ENCODE measurements around the gene MCM7.
A peak's percentile ranks its signal among the peaks of the same experiment; 100 is the strongest.

MCM7 gene

DNA sequence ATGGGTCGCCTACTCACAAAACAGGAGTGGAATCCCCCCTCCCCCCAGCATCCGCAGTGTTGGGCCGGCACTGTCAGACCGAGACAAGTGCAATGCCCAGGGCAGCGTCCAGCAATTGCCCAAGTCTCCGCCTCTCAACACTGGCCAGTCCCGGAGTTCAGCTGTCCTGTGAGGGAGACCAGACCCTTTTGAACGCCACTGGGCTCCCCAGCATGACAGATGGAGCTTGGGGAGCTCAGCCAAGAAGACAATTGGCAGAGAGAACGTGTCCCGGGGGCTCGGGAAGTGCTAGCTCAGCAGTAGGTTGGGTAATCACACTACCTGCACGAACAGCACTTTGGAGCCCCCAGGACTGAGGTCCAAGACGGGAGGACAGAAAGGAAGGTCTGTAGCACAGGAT lies 7.7 kb downstream of the MCM7 start:
- no peak for DNase-seq

- DNase-seq: no peak
Measured at GRCh38 chr7:100093054-100093453, 8.1 kb downstream of the MCM7 start.

- DNase-seq: no peak
Measured at GRCh38 chr7:100091411-100092181, 9.6 kb downstream of the MCM7 start.

DNA sequence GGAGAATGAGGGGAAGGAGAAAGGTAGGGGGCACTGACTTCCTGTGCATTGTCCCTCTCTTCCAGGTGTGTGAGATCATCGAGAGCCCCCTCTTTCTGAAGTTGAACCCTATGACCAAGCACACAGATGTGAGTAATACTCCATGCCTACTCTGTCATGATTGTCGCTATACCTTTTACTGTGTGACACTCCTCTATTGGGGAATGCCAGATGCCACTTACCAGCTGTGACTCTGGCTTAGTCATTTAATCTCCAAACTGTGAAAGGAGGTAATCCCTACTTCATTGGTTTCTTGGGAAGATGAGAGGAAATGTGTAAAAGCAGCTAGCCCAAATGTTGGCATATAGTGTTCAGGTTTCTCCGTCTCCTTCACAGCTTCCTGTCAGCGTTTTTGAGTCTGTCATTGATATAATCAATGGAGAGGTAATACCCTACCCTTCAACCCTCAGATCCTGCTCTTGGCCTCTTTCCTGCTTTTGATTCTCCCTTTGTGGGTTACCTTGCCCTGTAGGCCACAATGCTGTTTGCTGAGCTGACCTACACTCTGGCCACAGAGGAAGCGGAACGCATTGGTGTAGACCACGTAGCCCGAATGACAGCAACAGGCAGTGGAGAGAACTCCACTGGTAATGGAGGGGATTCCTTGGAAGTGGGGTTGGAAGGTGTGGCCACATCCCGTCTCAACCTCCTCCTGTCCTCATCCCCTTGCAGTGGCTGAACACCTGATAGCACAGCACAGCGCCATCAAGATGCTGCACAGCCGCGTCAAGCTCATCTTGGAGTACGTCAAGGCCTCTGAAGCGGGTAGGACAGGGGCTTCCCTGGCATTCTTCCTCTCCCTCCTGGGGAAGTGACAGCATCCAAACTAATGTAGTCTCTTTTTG lies 10.4 kb downstream of the MCM7 start:
- no peak for DNase-seq

DNA sequence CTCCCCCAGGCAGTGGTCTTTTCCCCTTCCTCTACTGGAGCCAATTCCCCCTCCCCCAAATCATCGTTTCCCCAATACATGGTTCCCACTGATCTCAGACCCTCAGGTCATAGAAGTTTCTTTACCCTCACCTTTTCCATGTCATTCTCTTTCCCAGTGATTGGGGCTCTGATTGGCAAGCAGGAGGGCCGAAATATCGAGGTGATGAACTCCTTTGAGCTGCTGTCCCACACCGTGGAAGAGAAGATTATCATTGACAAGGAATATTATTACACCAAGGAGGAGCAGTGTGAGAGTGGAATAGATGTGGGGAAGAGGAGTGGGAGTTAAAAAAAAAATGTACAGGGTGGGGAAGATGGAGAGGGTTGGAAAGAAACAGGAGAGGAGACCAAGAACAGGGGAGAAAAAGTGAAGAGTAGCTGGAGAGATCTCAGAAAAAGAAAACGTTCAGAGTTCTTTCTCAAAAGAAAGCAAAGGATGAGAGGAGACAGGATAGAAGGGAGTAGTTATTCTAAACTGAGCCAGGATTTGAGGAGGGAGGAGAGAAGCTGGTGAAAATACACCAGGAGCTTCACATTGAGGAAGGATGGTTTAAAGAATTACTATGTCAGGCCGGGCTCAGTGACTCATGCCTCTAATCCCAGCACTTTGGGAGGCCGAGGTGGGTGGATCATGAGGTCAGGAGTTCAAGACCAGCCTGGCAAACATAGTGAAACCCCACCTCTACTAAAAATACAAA lies 11.6 kb downstream of the MCM7 start:
- no peak for DNase-seq

GRCh38 chr7:100088621-100089457 lies 12.4 kb downstream of the MCM7 start, which contains the start of gene COPS6:
Gene COPS6, plus strand, starts transcription at chr7:100088969. Its CDS starts 22 bp downstream, at chr7:100088991.
- peak; percentile 80 for DNase-seq

- DNase-seq: no peak
Measured at GRCh38 chr7:100088095-100088620, 13.0 kb downstream of the MCM7 start.

GRCh38 chr7:100087055-100087750 lies 14.0 kb downstream of the MCM7 start:
- no peak for DNase-seq

DNA sequence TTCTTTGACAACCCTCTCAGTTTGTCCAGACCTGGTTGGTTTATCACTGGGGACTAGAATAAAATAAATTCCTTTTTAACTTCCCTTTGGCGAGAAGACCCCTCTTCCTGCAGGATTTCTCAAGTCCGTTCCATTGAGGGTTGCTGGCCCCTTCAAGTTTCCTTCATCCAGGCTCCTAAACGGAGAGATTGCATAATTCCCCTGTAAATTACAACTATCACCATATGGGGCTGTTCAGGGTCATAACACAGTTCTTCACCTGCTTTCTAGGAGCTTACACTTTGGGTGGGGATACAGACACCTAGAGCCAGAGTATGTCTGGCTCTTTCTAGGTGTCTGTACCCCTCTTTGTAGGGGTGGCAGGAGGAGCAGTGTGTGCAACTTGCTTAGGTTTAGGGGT lies 15.7 kb downstream of the MCM7 start:
- DNase-seq: no peak

DNA sequence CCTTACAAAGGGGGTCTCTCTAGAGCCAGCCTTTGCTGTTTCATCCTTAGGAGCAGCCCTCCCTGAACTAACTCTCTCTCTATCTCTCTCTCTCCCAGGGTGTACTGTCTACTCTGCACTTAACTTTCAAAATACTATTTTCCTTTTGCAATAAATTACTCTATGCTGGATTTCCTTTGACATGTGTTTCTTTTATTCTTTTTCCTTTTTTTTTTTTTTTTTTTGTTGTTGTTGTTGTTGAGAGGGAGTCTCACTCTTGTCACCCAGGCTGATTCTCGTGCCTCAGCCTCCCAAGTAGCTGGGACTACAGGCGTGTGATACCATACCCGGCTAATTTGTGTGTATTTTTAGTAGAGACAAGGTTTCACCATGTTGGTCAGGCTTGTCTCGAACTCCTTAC lies 18.2 kb downstream of the MCM7 start:
- no peak for DNase-seq

DNA sequence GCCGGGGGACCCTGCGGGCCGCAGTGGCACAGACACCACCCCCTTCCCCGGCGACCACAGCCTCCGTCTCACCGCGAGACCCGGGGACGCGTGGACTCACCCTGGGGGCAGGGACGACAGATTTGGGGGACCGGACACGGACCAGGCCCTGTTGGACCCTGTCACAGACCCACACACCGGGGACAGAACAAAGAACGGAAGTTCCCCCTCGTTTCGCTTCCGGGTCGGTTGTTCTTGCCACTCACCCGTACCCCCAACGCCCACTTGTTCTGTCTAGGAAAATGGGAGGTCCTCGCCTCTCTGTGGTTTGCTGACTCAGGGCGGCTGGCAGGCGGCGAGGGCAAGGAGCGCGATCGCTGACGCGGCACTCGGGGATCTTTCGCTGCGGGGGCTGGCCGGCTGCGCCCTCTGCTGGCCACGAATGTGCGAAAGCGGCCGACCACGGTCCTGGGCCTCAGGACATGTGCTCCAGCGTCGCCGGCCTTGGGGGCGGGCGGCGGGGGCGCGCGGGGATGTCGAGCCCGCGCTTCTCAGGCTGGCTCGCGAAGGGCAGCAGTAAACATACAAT lies 19.6 kb downstream of the MCM7 start, which contains the start of gene ZNF3:
Gene ZNF3, minus strand, starts transcription at position 189 of the 568 bp plus-strand sequence. CDS start 4,366 bp downstream, outside the sequence.
- DNase-seq: peak; percentile 95

DNA sequence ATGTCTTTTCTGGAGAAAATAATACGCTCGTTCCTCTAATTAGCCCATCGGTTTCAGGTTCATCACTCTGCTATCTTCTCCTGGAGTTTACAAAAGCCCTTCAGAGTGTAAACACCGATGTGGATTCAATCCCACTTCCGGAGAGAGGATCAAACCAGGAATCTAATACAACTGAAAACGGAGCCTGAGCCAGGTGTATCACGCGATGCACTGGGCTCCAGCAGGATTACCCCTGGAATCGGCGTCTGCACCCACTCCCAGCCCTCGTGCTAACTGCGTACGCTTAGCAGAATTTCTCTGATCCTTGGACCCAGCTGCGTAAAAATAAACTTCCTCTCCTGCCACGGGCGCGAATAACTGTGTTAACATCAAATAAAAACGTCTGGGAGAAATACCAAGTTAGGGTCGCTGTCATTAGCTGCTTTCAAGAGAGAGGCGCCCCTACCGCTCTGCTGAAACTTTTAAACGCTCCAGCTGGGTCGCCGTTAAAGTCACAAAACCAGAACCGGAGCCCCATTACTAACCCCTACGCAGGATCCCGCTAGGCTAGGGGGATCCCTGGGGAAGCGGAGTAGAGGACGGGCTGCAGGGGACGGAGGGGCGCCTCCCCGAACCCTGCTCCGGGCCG lies 20.2 kb downstream of the MCM7 start:
- no peak for DNase-seq

DNA sequence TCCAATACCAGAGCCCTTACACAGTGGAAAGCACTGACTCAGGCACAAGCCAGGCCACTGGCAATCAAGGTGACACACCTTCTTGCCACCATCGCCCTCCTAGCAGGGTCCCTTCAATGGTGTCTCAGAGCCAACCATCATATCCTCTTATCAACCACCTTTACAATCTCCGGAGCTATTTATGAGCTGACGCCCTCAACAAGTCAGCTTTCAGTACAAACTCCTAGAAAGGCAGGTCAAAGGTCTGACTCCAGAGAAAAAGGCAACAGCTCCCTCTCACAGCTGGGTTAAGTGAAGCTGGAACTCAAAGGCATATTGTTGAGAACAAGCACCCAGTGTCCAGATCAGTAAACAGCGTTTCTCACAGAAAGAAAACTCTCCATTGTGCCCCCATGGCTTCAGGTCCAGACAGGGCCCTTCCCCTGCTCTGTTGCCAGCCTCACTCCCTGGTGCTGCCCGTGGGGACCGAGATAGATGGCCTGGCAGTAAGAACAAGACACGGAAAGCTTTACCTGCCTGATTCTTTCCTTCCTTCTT lies 22.1 kb downstream of the MCM7 start:
- DNase-seq: no peak

DNA sequence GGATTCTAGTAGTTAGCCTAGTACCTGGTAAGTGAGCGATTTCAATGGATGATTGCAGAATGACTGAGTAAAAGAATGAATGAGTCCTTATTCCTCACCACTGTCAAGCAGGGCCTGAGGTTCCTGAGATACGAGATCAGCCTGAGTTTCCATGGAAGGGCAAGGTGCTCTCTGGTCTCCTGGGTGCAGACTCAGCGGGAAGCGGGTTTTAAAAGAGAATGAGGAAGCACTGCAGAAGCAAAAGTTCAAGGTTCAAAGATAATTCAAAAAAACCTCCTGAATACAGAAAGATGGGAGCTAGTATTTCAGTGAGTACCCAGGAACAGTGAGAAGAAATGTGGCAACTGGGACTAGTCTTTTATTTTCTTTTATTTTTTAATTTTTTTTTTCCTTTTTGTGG lies 24.0 kb downstream of the MCM7 start:
- no peak for DNase-seq

DNA sequence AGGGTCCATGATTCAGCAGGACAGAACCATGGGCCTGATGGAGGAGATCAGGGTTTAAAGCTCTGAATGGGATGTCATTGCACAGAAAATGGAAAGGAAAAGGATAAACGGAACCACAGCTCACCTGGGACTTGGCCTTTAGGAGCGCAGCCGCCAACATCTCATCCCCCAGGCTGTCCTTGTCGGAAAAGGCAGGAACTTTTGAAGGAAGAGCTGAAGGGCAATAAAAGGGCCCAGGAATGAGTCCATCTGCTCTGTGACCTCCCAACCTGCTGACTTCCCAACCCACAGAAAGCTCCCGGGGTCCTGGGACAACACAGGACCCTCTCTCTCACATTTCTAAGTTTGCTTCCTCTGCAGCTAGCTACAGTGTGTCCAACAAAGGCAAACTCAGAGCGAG lies 25.8 kb downstream of the MCM7 start:
- no peak for DNase-seq

- DNase-seq: no peak
Measured at GRCh38 chr7:100074841-100075240, 26.4 kb downstream of the MCM7 start.

GRCh38 chr7:100072462-100072861 lies 28.7 kb downstream of the MCM7 start:
- no peak for DNase-seq

- no peak for DNase-seq
Measured at GRCh38 chr7:100071018-100071723, 30.0 kb downstream of the MCM7 start.

DNA sequence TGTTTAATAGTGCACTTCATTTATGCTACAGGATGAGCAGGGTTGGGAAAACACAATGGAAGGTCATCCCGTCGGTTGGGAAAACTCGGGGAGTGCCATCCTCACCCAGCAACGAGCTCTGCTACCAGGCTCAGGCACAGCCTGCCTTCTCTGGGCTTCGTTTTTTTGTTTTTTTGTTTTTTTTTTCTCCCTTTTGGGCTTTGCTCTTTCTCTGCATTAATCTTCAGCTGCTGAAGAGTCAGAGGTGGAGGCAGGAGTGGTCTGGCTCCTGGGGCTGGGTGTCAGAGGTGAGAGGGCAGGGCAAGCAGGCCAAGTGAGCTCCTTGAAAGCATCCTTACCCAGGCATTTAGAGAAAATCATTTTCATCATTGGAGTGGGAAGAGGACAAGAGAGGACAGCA lies 31.2 kb downstream of the MCM7 start:
- DNase-seq: no peak

All from effector CD8-positive, alpha-beta T cell (primary cell).